SK-N-MC (cell line): ENCODE results near the gene ANKRD2.

ENCODE experiments used
- EZH2 ChIP-seq: fragments of 200-600 bp; sonication (generic); IDR thresholded peaks from one replicate; pipeline ENCODE4 v1.6.1; 2017; ENCODE audit warnings: antibody characterized with exemption
- POLR2AphosphoS5 ChIP-seq: IDR thresholded peaks from 2 replicates; pipeline ENCODE4 v1.6.1; 2012; ENCODE audit warnings: mild to moderate bottlenecking, low read depth, low read length, borderline replicate concordance

- no peak for TF ChIP-seq POLR2AphosphoS5
- TF ChIP-seq EZH2, result no peak
Observed at GRCh38 chr10:97598407-97599271, 26.1 kb downstream of the ANKRD2 start.
